Fibroblast of lung (primary cell): Measurements from ENCODE around the gene HIRIP3. TPM values are rescaled to one million over a fixed set of nuclear protein-coding genes. Genes with fewer than 3 reads are reported as not detected.

ENCODE experiments used
- DNase-seq, 2 donors: peaks; one replicate each; pipeline versions ENCODE4 v3.0.0 to v3.0.0-alpha.2; 2010; ENCODE audit warnings: low read depth in 2 of 2
- H2AFZ ChIP-seq: 2 replicates; pipeline ENCODE4 v1.5.1; 2012; ENCODE audit warnings: low read length, control low read depth, inconsistent platforms
- H3K27ac ChIP-seq: 2 replicates; pipeline ENCODE4 v1.5.1; 2011; ENCODE audit warnings: low read length, control low read depth; ENCODE audit not compliant: insufficient read depth
- H3K27me3 ChIP-seq: 2 replicates; pipeline ENCODE4 v1.5.1; 2011; ENCODE audit warnings: mild to moderate bottlenecking, low read length; ENCODE audit not compliant: control insufficient read depth, insufficient read depth
- H3K36me3 ChIP-seq: 2 replicates; pipeline ENCODE4 v1.5.1; 2011; ENCODE audit warnings: low read length; ENCODE audit not compliant: control insufficient read depth, insufficient read depth
- H3K4me1 ChIP-seq: 2 replicates; pipeline ENCODE4 v1.5.1; 2011; ENCODE audit warnings: low read length; ENCODE audit not compliant: control insufficient read depth, insufficient read depth; ENCODE audit errors: extremely low read depth
- H3K4me2 ChIP-seq: 2 replicates; pipeline ENCODE4 v1.5.1; 2011; ENCODE audit warnings: low read length, control low read depth; ENCODE audit not compliant: insufficient read depth; ENCODE audit errors: extremely low read depth
- H3K4me3 ChIP-seq, 4 experiments: fragments of 200-600 bp in 1 of 4; sonication (generic) in 1 of 4; replicated peaks in 1 of 4; 2 replicates each; pipeline ENCODE4 v1.5.1; 2011 to 2016; ENCODE audit warnings: low read length in 4 of 4, low read depth in 3 of 4, mild to moderate bottlenecking in 3 of 4, control low read depth in 2 of 4, inconsistent platforms in 1 of 4, mixed read lengths in 1 of 4; ENCODE audit not compliant: insufficient read depth in 1 of 4; ENCODE audit errors: control extremely low read depth in 1 of 4
- H3K79me2 ChIP-seq: 2 replicates; pipeline ENCODE4 v1.5.1; 2012; ENCODE audit warnings: mild to moderate bottlenecking, low read length, inconsistent platforms; ENCODE audit not compliant: control insufficient read depth, insufficient read depth
- H3K9ac ChIP-seq: 2 replicates; pipeline ENCODE4 v1.5.1; 2011; ENCODE audit warnings: mild to moderate bottlenecking, low read length, control low read depth; ENCODE audit not compliant: insufficient read depth
- H3K9me3 ChIP-seq: 2 replicates; pipeline ENCODE4 v1.5.1; 2012; ENCODE audit warnings: low read depth, low read length; ENCODE audit not compliant: control insufficient read depth, insufficient read depth
- H4K20me1 ChIP-seq: 2 replicates; pipeline ENCODE4 v1.5.1; 2011; ENCODE audit warnings: low read length; ENCODE audit not compliant: control insufficient read depth, insufficient read depth; ENCODE audit errors: extremely low read depth
- EZH2 ChIP-seq: IDR thresholded peaks from 2 replicates; pipeline ENCODE4 v1.5.1; 2012; ENCODE audit warnings: low read length, control low read depth, mild to moderate bottlenecking; ENCODE audit errors: missing control alignments
- polyA plus RNA-seq, 2 donors: library from polyadenylated mRNA; depleted of rRNA in 1 of 2; stranded (reverse) in 1 of 2; unstranded in 1 of 2; fragments of >200 nt; gene quantifications; 2 replicates each; pipeline ENCODE4 v1.2.1, GENCODE V29; 2011 to 2012; ENCODE audit warnings: missing spikeins in 1 of 2
- total RNA-seq: library from RNA; depleted of rRNA; stranded (reverse); fragments of >200 nt; gene quantifications from 2 replicates; pipeline ENCODE4 v1.2.1, GENCODE V29; 2014
- TF ChIP-seq, protein P1 (sequence below), 2 donors: IDR thresholded peaks in 1 of 2; conservative IDR thresholded peaks in 1 of 2; 1 replicate in 1 of 2; 2 replicates in 1 of 2; pipeline ENCODE4 v1.5.1; 2011 to 2012; ENCODE audit warnings: low read length in 2 of 2, control low read depth in 1 of 2, inconsistent platforms in 1 of 2, low read depth in 1 of 2, mild to moderate bottlenecking in 1 of 2

Gene HIRIP3
- total and polyA plus RNA-seq, 2 donors (not counting 1 experiment from before 2014, with no cell fraction given) = 3.0 to 7.9 TPM

DNA sequence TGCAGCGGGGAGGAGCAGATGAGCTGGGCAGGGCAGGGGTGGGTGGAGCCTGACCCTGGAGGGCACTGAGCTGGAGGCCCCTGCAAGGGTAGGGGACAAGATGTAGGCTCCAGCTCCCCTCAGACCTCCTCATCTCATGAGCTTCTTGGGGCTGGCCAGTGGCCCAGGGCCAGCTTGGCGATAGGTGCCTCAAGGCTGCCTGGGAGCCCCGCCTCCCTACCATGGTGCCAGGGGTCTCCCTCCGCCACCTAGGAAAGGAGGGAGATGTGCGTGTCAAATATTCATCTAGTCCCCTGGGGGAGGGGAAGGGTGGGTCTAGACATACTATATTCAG is 3.9 kb downstream of the HIRIP3 start:
- H3K9me3 ChIP-seq = no peaks in the 10 kb centered on the region
- no peak overlapping the region for H3K27ac ChIP-seq
- H4K20me1 ChIP-seq = no peaks in the 10 kb centered on the region
- H3K9ac ChIP-seq = no peak overlapping the region
- no peak overlapping the region for H3K4me3 ChIP-seq
- no peak overlapping the region for H3K4me2 ChIP-seq
- peaks cover 10% of the 10 kb centered on the region for H3K4me1 ChIP-seq
- H3K27me3 ChIP-seq = no peaks in the 10 kb centered on the region
- no peak for DNase-seq
- H3K36me3 ChIP-seq = peaks cover 24% of the 10 kb centered on the region
- H3K79me2 ChIP-seq = peaks cover 2% of the 10 kb centered on the region
- TF ChIP-seq, protein P1, sequence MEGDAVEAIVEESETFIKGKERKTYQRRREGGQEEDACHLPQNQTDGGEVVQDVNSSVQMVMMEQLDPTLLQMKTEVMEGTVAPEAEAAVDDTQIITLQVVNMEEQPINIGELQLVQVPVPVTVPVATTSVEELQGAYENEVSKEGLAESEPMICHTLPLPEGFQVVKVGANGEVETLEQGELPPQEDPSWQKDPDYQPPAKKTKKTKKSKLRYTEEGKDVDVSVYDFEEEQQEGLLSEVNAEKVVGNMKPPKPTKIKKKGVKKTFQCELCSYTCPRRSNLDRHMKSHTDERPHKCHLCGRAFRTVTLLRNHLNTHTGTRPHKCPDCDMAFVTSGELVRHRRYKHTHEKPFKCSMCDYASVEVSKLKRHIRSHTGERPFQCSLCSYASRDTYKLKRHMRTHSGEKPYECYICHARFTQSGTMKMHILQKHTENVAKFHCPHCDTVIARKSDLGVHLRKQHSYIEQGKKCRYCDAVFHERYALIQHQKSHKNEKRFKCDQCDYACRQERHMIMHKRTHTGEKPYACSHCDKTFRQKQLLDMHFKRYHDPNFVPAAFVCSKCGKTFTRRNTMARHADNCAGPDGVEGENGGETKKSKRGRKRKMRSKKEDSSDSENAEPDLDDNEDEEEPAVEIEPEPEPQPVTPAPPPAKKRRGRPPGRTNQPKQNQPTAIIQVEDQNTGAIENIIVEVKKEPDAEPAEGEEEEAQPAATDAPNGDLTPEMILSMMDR (conservative IDR thresholded peaks at IDR 0.05 in 1 of 2, IDR thresholded peaks at IDR 0.05 in 1 of 2; ENCODE audit: low read depth in 1 of 2, low read length in 2 of 2) = no peak
- TF ChIP-seq EZH2 = no peak
- H2AFZ ChIP-seq = no peak overlapping the region

DNA sequence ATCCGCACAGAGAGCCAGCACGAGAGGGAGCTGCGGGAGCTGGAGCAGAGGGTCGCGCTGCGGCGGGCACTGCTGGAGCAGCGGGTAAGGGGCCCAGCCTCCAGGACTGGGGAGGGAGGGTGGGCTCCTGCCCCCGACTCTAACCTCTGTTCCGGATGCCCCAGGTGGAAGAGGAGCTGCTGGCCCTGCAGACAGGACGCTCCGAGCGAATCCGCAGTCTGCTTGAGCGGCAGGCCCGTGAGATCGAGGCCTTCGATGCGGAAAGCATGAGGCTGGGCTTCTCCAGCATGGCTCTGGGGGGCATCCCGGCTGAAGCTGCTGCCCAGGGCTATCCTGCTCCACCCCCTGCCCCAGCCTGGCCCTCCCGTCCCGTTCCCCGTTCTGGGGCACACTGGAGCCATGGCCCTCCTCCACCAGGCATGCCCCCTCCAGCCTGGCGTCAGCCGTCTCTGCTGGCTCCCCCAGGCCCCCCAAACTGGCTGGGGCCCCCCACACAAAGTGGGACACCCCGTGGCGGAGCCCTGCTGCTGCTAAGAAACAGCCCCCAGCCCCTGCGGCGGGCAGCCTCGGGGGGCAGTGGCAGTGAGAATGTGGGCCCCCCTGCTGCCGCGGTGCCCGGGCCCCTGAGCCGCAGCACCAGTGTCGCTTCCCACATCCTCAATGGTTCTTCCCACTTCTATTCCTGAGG is 4.4 kb downstream of the HIRIP3 start:
- no peaks in the 10 kb centered on the region for H3K79me2 ChIP-seq
- H3K4me1 ChIP-seq = peaks cover 10% of the 10 kb centered on the region
- DNase-seq = no peak
- no peaks in the 10 kb centered on the region for H3K27me3 ChIP-seq
- no peaks in the 10 kb centered on the region for H4K20me1 ChIP-seq
- no peaks in the 10 kb centered on the region for H3K9me3 ChIP-seq
- H3K4me2 ChIP-seq = no peak overlapping the region
- TF ChIP-seq EZH2 = no peak
- TF ChIP-seq, protein P1 (conservative IDR thresholded peaks at IDR 0.05 in 1 of 2, IDR thresholded peaks at IDR 0.05 in 1 of 2; ENCODE audit: low read depth in 1 of 2, low read length in 2 of 2) = no peak
- H2AFZ ChIP-seq = no peak overlapping the region
- no peak overlapping the region for H3K27ac ChIP-seq
- no peak overlapping the region for H3K9ac ChIP-seq
- H3K36me3 ChIP-seq = peaks cover 29% of the 10 kb centered on the region
- H3K4me3 ChIP-seq = no peak overlapping the region

DNA sequence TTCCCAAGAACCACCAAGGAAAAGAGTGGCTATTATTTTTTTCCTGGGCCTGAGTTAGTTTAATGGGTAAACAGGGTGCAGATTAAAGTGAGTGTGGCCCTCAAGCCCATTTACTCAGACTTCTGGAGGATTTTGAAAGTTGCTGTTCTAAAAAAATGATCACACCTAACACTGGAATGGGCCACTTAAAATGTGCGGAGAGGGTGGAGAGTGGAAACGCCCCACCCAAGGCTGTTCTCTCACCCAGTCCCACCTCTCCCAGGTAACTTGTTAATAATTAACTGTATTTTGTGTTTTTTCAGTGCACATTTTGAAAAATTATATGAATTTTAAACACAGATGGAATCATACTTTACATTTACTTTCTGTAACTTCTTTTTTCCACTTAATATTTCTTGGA is 5.4 kb downstream of the HIRIP3 start:
- TF ChIP-seq, protein P1 (conservative IDR thresholded peaks at IDR 0.05 in 1 of 2, IDR thresholded peaks at IDR 0.05 in 1 of 2; ENCODE audit: low read depth in 1 of 2, low read length in 2 of 2) = no peak
- no peak for TF ChIP-seq EZH2
- H2AFZ ChIP-seq = no peak overlapping the region

More for the DNA sequence above, 5.4 kb downstream of the HIRIP3 start:
- Histone ChIP-seq H3K9ac (no peak overlapping the region), H3K27ac (no peak overlapping the region), H3K4me3 (no peak overlapping the region), H3K4me2 (no peak overlapping the region), H3K9me3 (no peaks in the 10 kb centered on the region), H3K79me2 (no peaks in the 10 kb centered on the region), H4K20me1 (no peaks in the 10 kb centered on the region), H3K27me3 (no peaks in the 10 kb centered on the region), H3K4me1 (peaks cover 7% of the 10 kb centered on the region), H3K36me3 (peaks cover 36% of the 10 kb centered on the region)
- no peak for DNase-seq
